Stimulated activated CD8-positive, alpha-beta memory T cell treated with anti-CD3 and anti-CD28 coated beads, Interleukin-12 subunit alpha, Interleukin-12 subunit beta, amount 100 ng/mL, for 24 hours (primary cell): ENCODE measurements around the gene SAMD13.

Experiments used
- DNase-seq: peaks from one replicate; pipeline ENCODE4 v3.0.0-alpha.2; 2020; ENCODE audit errors: extremely low read depth

Gene SAMD13, protein sequence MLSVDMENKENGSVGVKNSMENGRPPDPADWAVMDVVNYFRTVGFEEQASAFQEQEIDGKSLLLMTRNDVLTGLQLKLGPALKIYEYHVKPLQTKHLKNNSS

DNA sequence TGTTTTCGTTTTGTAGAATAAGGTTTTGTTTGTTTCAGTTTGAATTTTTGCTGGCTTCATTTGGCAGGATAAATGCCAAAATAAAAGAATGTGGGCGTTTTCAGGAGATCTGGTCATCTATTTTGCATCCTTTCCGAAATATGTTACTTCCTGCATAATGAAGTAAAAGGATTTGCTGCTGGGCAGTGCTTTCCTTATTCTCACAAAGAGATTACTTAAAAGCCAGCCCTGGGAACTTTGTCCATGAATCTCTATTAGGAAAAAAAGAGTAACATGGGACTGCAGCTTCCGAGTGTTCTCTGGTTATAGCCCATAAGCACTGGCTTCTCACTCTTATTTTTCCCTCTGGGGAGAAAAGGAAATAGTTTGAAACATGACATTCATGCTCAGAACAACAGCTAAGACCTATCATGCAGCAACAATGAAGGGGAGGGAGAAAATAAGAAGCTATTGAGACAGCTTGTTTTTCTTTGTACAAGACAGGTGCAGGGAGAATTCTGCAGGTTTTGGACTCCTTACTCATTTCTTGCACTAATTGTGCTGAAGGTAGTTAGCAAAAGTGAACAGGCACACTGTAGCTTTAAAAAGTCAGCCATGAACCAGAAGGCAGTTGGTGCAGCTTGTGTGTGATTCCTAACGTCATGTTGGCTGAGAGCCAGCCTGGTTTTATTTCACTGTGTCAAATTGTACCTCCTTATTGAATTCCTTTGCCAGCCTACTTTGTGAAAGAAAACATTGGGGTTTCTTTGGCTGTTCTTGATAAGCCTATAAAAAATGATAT, at the start of gene SAMD13:
SAMD13 (plus strand) TSS at position 705 of the 781 bp plus-strand sequence. CDS start 1,527 bp downstream, outside the sequence.
- no peak for DNase-seq

GRCh38 chr1:84253036-84253435, 48.5 kb upstream of the SAMD13 start:
- DNase-seq: no peak

DNA sequence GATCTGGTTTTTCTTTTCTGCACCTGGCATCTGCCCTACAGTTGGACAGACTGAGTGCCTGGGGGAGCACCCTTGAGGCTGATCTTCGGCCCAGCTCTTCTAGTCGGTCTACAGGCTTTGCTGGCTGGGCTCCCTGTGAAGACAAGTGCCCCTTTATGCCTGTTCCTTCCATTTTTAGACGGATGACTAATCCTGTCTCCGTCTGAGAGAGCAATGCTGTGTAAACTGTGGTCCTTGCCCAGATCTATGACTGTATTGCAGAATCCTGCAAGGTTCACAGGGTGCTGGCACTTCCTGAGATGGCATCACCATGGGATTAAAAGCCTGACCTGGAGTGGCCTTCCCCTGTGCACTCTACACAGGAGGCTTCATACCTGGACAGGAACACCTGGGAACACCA, 47.6 kb upstream of the SAMD13 start:
- no peak for DNase-seq

GRCh38 chr1:84254703-84255238, 46.7 kb upstream of the SAMD13 start:
- DNase-seq: no peak

- DNase-seq: no peak
These were observed 45.9 kb upstream of the SAMD13 start for GRCh38 chr1:84255582-84255981.

DNA sequence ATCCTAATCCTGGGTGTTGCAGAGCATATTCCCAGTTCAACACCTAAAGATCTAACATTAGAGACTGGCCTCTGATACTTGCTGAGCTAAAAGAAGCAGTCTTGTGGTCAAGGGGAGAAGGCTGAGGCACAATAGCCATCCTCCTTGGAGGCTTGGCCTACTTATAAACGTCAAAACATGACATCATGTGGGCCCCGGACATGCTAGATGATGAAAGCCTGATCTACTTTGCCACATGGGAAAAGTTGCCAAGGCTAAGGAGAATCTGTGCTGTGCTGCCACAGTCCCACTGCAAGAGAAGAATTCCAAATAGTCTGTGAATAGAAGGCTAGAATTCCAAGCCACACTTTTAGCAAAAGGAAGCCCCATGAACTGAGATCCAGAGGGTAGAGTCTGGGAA, 43.9 kb upstream of the SAMD13 start:
- DNase-seq: no peak

DNA sequence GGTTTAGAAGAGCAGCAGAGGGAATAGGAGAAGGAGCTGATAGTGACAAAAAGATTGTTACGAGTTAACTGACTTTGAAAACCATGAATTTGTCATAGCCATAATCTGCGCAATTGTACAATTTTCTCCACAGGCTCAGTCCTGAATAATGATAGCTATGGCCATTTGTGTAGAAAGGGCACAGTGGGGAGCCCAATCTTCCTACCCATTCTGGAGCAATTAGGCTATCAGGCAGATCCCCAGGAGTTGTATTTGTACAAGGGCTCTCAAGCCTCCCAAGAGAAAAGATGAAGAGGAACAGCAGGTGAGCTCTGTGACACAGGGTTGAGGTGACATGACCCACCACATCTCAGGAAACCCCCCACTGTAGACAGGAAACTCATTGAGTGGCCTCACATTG, 42.1 kb upstream of the SAMD13 start:
- DNase-seq: no peak

DNA sequence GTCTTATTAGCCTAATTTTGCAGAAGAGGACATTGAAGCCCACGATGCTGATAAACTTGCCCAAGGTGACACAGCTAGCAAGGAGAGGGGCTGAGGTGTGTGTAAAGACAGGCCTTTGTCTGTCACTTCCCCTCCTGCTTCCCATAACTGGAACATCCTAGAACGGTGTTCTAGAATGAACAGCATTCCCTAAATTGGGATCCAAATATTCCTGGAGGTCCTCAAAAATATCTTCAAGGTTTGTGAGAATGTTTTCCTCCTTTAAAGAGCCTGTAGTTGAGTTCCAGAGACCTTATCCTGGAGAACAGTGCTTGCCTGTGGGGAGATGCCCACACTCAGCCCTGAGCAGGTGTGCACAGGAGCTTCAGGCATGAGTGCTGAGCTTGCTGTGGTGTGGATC, 41.5 kb upstream of the SAMD13 start:
- no peak for DNase-seq

- DNase-seq: no peak
These were observed 40.5 kb upstream of the SAMD13 start for GRCh38 chr1:84260852-84261518.

- DNase-seq: no peak
These were observed 36.5 kb upstream of the SAMD13 start for GRCh38 chr1:84264961-84265360.

GRCh38 chr1:84265867-84266266, 35.6 kb upstream of the SAMD13 start:
- no peak for DNase-seq

DNA sequence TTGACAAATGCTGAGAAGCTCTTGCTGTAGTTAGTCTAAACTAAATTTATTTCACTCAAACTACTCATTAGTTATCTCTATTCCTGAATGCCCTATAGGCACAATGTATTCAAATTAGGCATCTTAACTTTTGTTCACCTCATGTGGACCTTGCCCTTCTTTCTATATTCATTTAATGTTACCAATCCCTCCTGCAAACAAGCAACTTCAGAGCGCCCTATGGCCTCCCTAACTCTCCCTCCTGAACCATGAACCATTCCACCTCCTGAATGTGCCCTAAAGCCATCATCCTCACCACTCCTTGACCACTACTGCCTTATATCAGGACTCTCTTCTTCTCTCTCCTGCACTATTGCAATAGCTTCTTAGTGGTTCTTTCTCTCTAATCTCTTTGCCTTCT, 34.8 kb upstream of the SAMD13 start:
- no peak for DNase-seq

DNA sequence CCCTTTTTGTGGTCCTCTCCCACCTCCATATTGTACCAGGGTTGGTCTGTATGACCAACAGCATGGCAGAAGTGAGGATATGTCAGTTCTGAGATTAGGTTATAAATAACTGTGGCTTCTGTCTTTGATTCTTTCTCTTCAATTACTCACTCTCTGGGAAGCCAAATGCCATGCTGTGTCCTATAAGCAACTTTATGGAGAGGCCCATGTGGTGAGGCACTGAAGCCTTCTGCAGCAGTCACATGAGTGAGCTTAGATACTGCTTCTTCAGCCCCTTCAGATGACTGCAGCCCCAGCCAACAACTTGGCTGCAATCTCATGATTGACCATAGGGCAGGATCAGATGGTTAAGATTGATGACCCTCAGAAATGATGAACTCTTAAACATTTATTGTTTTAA, 34.0 kb upstream of the SAMD13 start:
- no peak for DNase-seq

GRCh38 chr1:84268346-84268745, 33.2 kb upstream of the SAMD13 start:
- no peak for DNase-seq

- DNase-seq: no peak
These were observed 32.2 kb upstream of the SAMD13 start for GRCh38 chr1:84269306-84269705.

- DNase-seq: no peak
These were observed 29.9 kb upstream of the SAMD13 start for GRCh38 chr1:84271441-84272151.

DNA sequence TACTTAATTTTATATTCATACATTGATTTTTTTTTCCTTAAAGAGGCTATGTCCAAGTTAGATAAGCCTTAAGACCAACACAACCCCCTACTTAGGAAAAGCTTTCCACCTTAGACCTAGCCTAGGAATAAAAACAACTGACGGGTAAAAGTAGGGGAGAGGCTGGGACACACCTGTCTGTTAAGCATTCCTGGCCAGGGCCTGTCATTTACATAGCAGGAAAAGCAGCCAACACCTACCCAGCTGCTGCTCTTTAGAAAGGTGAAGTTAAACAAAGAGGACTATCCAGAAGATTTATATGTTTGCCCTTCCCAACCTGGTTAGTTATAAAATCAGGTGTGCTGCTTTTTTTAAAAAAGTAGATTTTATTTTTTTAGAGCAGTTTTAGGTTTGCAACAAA, 29.1 kb upstream of the SAMD13 start:
- DNase-seq: no peak

DNA sequence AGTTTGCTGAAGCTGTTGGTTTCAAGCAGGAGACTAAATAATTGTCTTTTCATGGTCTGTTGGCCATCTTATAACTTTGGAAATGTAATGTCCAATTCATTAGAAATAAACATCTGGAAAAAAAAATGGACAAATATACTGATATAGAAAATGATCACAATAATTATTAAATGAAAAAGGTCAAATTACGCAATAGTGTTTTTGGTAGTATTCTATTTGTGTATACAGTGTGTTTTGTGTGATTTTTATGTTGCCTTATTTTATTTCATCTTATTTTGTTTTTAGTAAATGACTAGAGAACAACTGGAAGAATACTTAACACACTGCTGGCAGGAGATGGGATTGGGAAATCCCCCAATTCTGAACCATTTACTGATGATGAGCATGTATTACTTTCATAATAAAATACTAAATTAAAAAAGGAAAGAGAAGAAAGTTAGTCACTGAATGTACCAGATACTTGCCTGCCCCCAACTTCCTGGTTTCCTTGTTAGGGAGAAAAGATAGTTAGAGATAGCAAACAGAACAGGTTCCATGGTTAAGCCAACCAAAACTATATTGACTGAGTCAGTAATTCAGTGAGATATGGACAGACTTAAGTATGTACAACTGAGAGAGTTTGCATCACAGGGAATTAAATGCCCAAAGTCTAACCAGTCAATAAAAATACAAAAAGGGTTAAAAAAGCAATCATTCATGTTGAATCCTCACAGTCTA, 24.0 kb upstream of the SAMD13 start:
- DNase-seq: no peak

DNA sequence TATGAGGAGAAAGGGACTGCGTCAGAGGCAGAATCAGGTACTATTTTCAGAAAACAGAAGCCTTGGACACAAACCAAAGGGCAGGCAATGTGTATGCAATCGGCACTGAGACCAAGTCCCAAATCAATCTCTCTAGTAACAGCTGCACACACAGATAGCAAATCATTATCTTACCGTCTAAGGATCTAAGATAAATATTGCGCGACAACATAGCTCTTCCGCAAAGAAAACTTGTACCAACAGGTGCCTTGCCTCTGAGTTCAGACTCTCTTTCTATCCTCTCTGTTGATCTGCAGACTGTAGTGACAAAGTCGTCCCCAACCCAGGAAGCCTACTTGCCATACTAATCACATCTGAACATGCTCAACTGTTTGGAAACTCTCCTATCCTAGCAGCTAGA, 22.6 kb upstream of the SAMD13 start:
- no peak for DNase-seq

- DNase-seq: no peak
These were observed 20.6 kb upstream of the SAMD13 start for GRCh38 chr1:84280912-84281311.

- no peak for DNase-seq
These were observed 18.7 kb upstream of the SAMD13 start for GRCh38 chr1:84282780-84283333.
